RWPE1 (cell line): ENCODE data around the gene DUSP19.

ENCODE experiments used
- CTCF ChIA-PET: fragments of 350-600 bp; sonication (Branson Sonifier 250); formaldehyde crosslinking; extraction: SDS; loops from one replicate; lab custom pipeline; 2021; lab: Yijun Ruan, JAX
- POLR2A ChIA-PET: fragments of 400-600 bp; formaldehyde crosslinking; extraction: SDS; loops from one replicate; lab custom pipeline; 2020; ENCODE audit warnings: antibody characterized with exemption; ENCODE audit not compliant: low non-redundant PET; lab: Yijun Ruan, JAX
- DNase-seq: peaks from one replicate; pipeline ENCODE4 v3.0.0; 2012; ENCODE audit warnings: low spot score
- H3K27ac ChIP-seq: fragments of 450-650 bp; 2 replicates; pipeline ENCODE4 v1.5.1; 2017
- CTCF ChIP-seq: fragments of 450-650 bp; conservative IDR thresholded peaks from 2 replicates; pipeline ENCODE4 v1.5.1; 2017; ENCODE audit warnings: low read depth, mild to moderate bottlenecking

Gene DUSP19

DNA sequence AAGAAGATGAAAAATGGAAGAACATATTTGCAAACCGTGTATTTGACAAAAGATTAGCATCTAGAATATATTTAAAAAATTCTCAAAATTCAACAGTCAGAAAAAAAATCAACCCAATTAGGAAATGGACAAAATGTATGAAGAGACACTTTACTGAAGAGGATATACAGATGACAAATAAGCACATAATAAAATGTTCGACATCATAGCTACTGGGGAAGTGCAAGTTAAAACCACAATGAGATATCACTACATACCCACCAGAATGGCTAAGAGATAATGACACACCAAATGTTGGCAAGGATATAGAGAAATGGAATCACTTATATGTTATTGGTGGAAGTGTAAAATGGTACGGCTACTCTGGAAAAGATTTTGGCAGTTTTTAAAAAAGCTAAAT lies 34.0 kb downstream of the DUSP19 start:
- no peak for DNase-seq
- ChIA-PET POLR2A (no interaction called here), CTCF (no interaction called here)
- H3K27ac ChIP-seq = no peak overlapping the region
- TF ChIP-seq CTCF = no peak

DNA sequence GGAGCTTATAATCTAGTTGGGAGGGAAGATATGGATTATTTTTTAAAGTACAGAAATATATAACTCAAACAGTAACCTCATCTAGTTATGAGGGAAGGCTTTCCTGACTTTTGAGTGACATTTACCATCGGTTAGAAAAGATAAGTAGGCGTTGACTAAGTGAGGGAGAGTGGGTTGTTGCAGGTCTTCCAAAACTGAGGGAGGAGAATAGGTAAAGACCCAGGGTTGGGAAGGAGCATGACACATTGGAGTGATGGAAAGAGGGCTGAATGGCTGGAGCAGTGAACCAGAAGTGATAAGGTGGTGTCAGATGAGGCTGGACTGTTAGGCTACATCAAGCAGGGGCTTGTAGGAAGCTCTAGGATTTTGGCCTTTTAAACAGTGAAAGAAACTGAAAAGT lies 35.1 kb downstream of the DUSP19 start:
- CTCF ChIA-PET = interaction anchor here (0.6 kb wide), 1 partner anchor 12 kb away, joined by 6 read pairs; no protein-coding TSS in a partner anchor
- POLR2A ChIA-PET = no interaction called here
- no peak for DNase-seq
- no peak for TF ChIP-seq CTCF
- H3K27ac ChIP-seq = no peak overlapping the region

GRCh38 chr2:183117226-183117625 lies 38.7 kb downstream of the DUSP19 start:
- no peak for TF ChIP-seq CTCF
- DNase-seq = no peak
- no peak overlapping the region for H3K27ac ChIP-seq
- CTCF ChIA-PET = no interaction called here
- POLR2A ChIA-PET = no interaction called here

DNA sequence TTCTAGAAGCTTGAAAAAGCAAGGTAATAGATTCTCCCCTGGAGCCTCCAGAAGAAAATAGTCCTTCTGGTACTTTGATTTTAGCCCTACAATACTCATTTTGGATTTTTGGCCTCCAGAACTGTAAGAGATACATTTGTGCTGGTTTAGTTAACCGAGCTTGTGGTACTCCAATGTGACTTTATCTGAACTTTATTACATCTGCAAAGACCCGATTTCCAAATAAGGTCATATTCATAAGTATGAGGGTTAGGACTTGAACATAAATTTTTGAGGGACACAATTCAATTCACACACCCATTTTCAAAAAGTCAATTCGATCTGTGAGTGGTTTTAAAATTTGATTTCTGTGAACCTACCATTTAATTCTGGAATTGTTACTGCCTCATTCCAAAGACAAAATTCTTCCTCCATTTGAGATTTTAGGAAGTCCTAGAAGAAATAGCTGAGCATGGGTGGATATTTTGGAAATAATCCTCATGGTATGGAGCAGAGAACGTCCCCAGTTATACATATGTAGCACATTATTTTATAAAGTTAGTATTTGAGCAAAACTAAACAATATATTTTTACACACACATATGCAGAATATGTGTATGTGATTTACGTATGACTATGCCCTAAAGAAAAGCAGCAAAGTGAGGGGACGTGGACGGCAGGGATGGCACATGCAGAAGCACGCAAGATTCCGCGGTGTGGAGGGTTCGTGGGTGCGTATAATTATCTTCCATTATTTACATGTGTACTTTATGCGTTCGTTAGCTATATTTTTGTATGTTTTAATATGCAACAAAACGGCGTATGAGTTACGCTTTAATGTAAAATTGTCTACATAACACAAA lies 44.8 kb downstream of the DUSP19 start:
- POLR2A ChIA-PET = no interaction called here
- no peak for TF ChIP-seq CTCF
- DNase-seq = no peak

GRCh38 chr2:183123959-183124221 lies 45.3 kb downstream of the DUSP19 start:
- TF ChIP-seq CTCF = no peak
- ChIA-PET POLR2A (no interaction called here), CTCF (interaction anchor here (0.6 kb wide), 1 partner anchor 17 kb away, joined by 3 read pairs; no protein-coding TSS in a partner anchor)
- no peak for DNase-seq
- H3K27ac ChIP-seq = peak overlapping the region; percentile 97

More for the DNA sequence above, 44.8 kb downstream of the DUSP19 start:
- no peak overlapping the region for H3K27ac ChIP-seq
- CTCF ChIA-PET = interaction anchor here (0.6 to 0.7 kb wide), 2 partner anchors 16 to 483 kb away, joined by 3 read pairs; no protein-coding TSS in a partner anchor

- CTCF ChIA-PET = interaction anchor here (0.6 kb wide), 1 partner anchor 17 kb away, joined by 3 read pairs; no protein-coding TSS in a partner anchor
These were observed 45.8 kb downstream of the DUSP19 start, which contains the start of gene NUP35 for GRCh38 chr2:183124222-183124956. TSS of gene NUP35 (plus strand) at chr2:183124443. CDS start at chr2:183124458, 15 bp downstream.

More at GRCh38 chr2:183124222-183124956, 45.8 kb downstream of the DUSP19 start, which contains the start of gene NUP35:
- POLR2A ChIA-PET = no interaction called here
- peak within 1 kb of the TSS; percentile 97 for H3K27ac ChIP-seq
- peak; percentile 79 for DNase-seq
- no peak for TF ChIP-seq CTCF
